HEK293 (cell line): ENCODE measurements around the gene DNAH11.

ENCODE experiments used
- BCL11A ChIP-seq: fragments of 450-650 bp; formaldehyde crosslinking; IDR thresholded peaks from 2 replicates; pipeline ENCODE4 v1.5.1; 2016; ENCODE audit warnings: low read depth, missing biosample characterization, missing genetic modification characterization
- KLF10 ChIP-seq: fragments of 450-650 bp; IDR thresholded peaks from 2 replicates; pipeline ENCODE4 v1.5.1; 2018; ENCODE audit warnings: missing biosample characterization, mild to moderate bottlenecking, missing genetic modification characterization
- SP2 ChIP-seq: fragments of 450-650 bp; formaldehyde crosslinking; IDR thresholded peaks from 2 replicates; pipeline ENCODE4 v1.5.1; 2016; ENCODE audit warnings: missing biosample characterization, missing genetic modification characterization
- YY1 ChIP-seq: fragments of 450-650 bp; formaldehyde crosslinking; IDR thresholded peaks from 2 replicates; pipeline ENCODE4 v1.5.1; 2018; ENCODE audit warnings: missing biosample characterization, missing genetic modification characterization
- ZNF133 ChIP-seq: fragments of 450-650 bp; formaldehyde crosslinking; IDR thresholded peaks from 2 replicates; pipeline ENCODE4 v1.5.1; 2016; ENCODE audit warnings: missing biosample characterization, missing genetic modification characterization
- ZNF239 ChIP-seq: fragments of 450-650 bp; formaldehyde crosslinking; IDR thresholded peaks from 2 replicates; pipeline ENCODE4 v1.5.1; 2016; ENCODE audit warnings: missing biosample characterization, missing genetic modification characterization
- ZNF311 ChIP-seq: fragments of 450-650 bp; formaldehyde crosslinking; IDR thresholded peaks from 2 replicates; pipeline ENCODE4 v1.5.1; 2017; ENCODE audit warnings: missing biosample characterization, missing genetic modification characterization, borderline replicate concordance
- ZNF366 ChIP-seq: fragments of 450-650 bp; formaldehyde crosslinking; conservative IDR thresholded peaks from 2 replicates; pipeline ENCODE4 v1.5.1; 2016; ENCODE audit warnings: missing biosample characterization, missing genetic modification characterization
- ZNF510 ChIP-seq: fragments of 450-650 bp; formaldehyde crosslinking; IDR thresholded peaks from 2 replicates; pipeline ENCODE4 v1.5.1; 2018; ENCODE audit warnings: mild to moderate bottlenecking, missing genetic modification characterization, missing biosample characterization; ENCODE audit not compliant: insufficient replicate concordance
- ZNF670 ChIP-seq: fragments of 450-650 bp; formaldehyde crosslinking; IDR thresholded peaks from 2 replicates; pipeline ENCODE4 v1.5.1; 2016; ENCODE audit warnings: missing biosample characterization, missing genetic modification characterization, low read depth
- TF ChIP-seq, protein P1 (sequence below): fragments of 450-650 bp; formaldehyde crosslinking; IDR thresholded peaks from 2 replicates; pipeline ENCODE4 v1.5.1; 2016; ENCODE audit warnings: missing biosample characterization, missing genetic modification characterization
- TF ChIP-seq, protein P2 (sequence below): fragments of 450-650 bp; formaldehyde crosslinking; IDR thresholded peaks from 2 replicates; pipeline ENCODE4 v1.5.1; 2016; ENCODE audit warnings: missing biosample characterization, missing genetic modification characterization
- TF ChIP-seq, protein P3 (sequence below): fragments of 450-650 bp; formaldehyde crosslinking; IDR thresholded peaks from 2 replicates; pipeline ENCODE4 v1.5.1; 2016; ENCODE audit warnings: missing biosample characterization, missing genetic modification characterization

DNA sequence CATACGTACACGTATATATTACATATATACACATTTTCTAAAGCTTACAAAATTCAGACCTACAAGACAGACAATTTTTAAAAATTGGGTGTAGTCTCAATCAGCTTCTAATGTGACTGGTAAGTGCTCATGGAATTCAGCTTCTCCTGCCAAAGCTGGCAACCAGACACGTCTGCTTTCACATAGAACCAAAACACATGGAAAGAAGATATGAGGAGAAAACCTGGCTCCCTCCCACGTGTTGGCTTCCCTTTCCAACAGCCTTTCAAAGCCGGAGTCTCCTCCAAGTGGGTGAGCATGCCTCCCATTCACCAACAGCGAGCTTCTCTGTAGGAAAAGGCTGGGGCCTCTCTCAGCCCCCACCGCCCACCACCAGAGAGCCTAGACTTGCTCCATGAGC is 369.5 kb downstream of the DNAH11 start:
- TF ChIP-seq, protein P1, sequence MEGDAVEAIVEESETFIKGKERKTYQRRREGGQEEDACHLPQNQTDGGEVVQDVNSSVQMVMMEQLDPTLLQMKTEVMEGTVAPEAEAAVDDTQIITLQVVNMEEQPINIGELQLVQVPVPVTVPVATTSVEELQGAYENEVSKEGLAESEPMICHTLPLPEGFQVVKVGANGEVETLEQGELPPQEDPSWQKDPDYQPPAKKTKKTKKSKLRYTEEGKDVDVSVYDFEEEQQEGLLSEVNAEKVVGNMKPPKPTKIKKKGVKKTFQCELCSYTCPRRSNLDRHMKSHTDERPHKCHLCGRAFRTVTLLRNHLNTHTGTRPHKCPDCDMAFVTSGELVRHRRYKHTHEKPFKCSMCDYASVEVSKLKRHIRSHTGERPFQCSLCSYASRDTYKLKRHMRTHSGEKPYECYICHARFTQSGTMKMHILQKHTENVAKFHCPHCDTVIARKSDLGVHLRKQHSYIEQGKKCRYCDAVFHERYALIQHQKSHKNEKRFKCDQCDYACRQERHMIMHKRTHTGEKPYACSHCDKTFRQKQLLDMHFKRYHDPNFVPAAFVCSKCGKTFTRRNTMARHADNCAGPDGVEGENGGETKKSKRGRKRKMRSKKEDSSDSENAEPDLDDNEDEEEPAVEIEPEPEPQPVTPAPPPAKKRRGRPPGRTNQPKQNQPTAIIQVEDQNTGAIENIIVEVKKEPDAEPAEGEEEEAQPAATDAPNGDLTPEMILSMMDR (tag by site-specific recombination) = no peak
- TF ChIP-seq ZNF366 (tag by site-specific recombination) (no peak), YY1 (tag by site-specific recombination) (no peak), KLF10 (no peak), ZNF510 (tag by site-specific recombination) (no peak), ZNF239 (tag by site-specific recombination) (no peak), ZNF133 (tag by site-specific recombination) (no peak), ZNF670 (tag by site-specific recombination) (no peak), ZNF311 (tag by site-specific recombination) (no peak), BCL11A (tag by site-specific recombination) (no peak), SP2 (tag by site-specific recombination) (no peak)
- TF ChIP-seq, protein P2, sequence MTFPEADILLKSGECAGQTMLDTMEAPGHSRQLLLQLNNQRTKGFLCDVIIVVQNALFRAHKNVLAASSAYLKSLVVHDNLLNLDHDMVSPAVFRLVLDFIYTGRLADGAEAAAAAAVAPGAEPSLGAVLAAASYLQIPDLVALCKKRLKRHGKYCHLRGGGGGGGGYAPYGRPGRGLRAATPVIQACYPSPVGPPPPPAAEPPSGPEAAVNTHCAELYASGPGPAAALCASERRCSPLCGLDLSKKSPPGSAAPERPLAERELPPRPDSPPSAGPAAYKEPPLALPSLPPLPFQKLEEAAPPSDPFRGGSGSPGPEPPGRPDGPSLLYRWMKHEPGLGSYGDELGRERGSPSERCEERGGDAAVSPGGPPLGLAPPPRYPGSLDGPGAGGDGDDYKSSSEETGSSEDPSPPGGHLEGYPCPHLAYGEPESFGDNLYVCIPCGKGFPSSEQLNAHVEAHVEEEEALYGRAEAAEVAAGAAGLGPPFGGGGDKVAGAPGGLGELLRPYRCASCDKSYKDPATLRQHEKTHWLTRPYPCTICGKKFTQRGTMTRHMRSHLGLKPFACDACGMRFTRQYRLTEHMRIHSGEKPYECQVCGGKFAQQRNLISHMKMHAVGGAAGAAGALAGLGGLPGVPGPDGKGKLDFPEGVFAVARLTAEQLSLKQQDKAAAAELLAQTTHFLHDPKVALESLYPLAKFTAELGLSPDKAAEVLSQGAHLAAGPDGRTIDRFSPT = no peak
- TF ChIP-seq, protein P3, sequence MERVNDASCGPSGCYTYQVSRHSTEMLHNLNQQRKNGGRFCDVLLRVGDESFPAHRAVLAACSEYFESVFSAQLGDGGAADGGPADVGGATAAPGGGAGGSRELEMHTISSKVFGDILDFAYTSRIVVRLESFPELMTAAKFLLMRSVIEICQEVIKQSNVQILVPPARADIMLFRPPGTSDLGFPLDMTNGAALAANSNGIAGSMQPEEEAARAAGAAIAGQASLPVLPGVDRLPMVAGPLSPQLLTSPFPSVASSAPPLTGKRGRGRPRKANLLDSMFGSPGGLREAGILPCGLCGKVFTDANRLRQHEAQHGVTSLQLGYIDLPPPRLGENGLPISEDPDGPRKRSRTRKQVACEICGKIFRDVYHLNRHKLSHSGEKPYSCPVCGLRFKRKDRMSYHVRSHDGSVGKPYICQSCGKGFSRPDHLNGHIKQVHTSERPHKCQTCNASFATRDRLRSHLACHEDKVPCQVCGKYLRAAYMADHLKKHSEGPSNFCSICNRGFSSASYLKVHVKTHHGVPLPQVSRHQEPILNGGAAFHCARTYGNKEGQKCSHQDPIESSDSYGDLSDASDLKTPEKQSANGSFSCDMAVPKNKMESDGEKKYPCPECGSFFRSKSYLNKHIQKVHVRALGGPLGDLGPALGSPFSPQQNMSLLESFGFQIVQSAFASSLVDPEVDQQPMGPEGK = no peak
